ENCODE results near the gene S1PR4. TPM values are rescaled to one million over a fixed set of nuclear protein-coding genes. Genes with fewer than 3 reads are reported as not detected.
"Not testable (repeated sequence)": the region's sequence is repeated elsewhere in the genome, so short reads cannot be mapped to it uniquely, and the experiment has no call there.

Gene S1PR4
- polyA plus RNA-seq, 1 experiment = not detected

GRCh38 chr19:3190921-3191805 lies 12.6 kb downstream of the S1PR4 start:
- Histone ChIP-seq H3K27me3 (ENCODE audit: control insufficient read depth, insufficient read depth, low read length) (no peaks in the 10 kb centered on the region), H3K36me3 (ENCODE audit: control insufficient read depth, insufficient read depth, low read length) (peaks cover 11% of the 10 kb centered on the region), H3K4me3 (ENCODE audit: low read depth, low read length) (no peak overlapping the region)
- POLR2A ChIA-PET = no interaction called here
- CTCF ChIA-PET = interaction anchor here (1.0 to 1.4 kb wide), 2 partner anchors 20 to 241 kb away, joined by 4 read pairs; no protein-coding TSS in a partner anchor
- DNase-seq (ENCODE audit: low read depth) = no peak
- TF ChIP-seq CTCF (IDR thresholded peaks at IDR 0.05; ENCODE audit: insufficient read depth, low read depth, low read length) = no peak

GRCh38 chr19:3191806-3192104 lies 13.2 kb downstream of the S1PR4 start:
- H3K27me3 ChIP-seq (ENCODE audit: control insufficient read depth, insufficient read depth, low read length); DNase-seq (ENCODE audit: low read depth); POLR2A ChIA-PET; H3K4me3 ChIP-seq (ENCODE audit: low read depth, low read length): not testable (repeated sequence)
- CTCF ChIA-PET = interaction anchor here (1.4 kb wide), 1 partner anchor 19 kb away, joined by 4 read pairs; no protein-coding TSS in a partner anchor
- H3K36me3 ChIP-seq (ENCODE audit: control insufficient read depth, insufficient read depth, low read length) = peaks cover 11% of the 10 kb centered on the region

DNA sequence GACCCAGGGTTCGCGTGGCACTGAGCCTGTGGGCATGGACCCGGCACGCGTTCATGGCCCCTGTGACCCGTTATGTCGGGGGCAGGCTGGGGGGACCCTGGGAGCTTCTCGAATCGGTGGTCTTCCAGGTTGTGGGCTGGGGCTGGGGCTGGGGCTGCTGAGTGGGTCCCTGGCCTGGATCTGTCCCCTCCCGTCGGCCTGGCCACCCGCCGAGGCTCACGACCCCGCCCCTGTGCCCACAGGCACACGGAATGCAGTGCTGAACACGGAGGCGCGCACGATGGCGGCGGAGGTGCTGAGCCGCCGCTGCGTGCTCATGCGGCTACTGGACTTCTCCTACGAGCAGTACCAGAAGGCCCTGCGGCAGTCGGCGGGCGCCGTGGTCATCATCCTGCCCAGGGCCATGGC lies 13.7 kb downstream of the S1PR4 start:
- no peak overlapping the region for H3K4me3 ChIP-seq (ENCODE audit: low read depth, low read length)
- TF ChIP-seq CTCF (IDR thresholded peaks at IDR 0.05; ENCODE audit: insufficient read depth, low read depth, low read length) = no peak
- ChIA-PET CTCF (no interaction called here), POLR2A (no interaction called here)
- DNase-seq (ENCODE audit: low read depth) = no peak
- no peaks in the 10 kb centered on the region for H3K27me3 ChIP-seq (ENCODE audit: control insufficient read depth, insufficient read depth, low read length)
- H3K36me3 ChIP-seq (ENCODE audit: control insufficient read depth, insufficient read depth, low read length) = peaks cover 11% of the 10 kb centered on the region

GRCh38 chr19:3192684-3193083 lies 14.1 kb downstream of the S1PR4 start:
- H3K4me3 ChIP-seq (ENCODE audit: low read depth, low read length) = no peak overlapping the region
- no peak for TF ChIP-seq CTCF (IDR thresholded peaks at IDR 0.05; ENCODE audit: insufficient read depth, low read depth, low read length)
- peaks cover 11% of the 10 kb centered on the region for H3K36me3 ChIP-seq (ENCODE audit: control insufficient read depth, insufficient read depth, low read length)
- ChIA-PET POLR2A (no interaction called here), CTCF (no interaction called here)
- DNase-seq (ENCODE audit: low read depth) = no peak
- no peaks in the 10 kb centered on the region for H3K27me3 ChIP-seq (ENCODE audit: control insufficient read depth, insufficient read depth, low read length)

- TF ChIP-seq CTCF (IDR thresholded peaks at IDR 0.05; ENCODE audit: insufficient read depth, low read depth, low read length) = no peak
- no peak for DNase-seq (ENCODE audit: low read depth)
- ChIA-PET POLR2A (no interaction called here), CTCF (no interaction called here)
- Histone ChIP-seq H3K4me3 (ENCODE audit: low read depth, low read length) (no peak overlapping the region), H3K27me3 (ENCODE audit: control insufficient read depth, insufficient read depth, low read length) (no peaks in the 10 kb centered on the region), H3K36me3 (ENCODE audit: control insufficient read depth, insufficient read depth, low read length) (peaks cover 11% of the 10 kb centered on the region)
These were observed 14.9 kb downstream of the S1PR4 start for GRCh38 chr19:3193256-3194105.
